GM15510 (cell line): ENCODE measurements around the gene MAP3K9.

ENCODE experiments used
- POLR2A ChIP-seq: IDR thresholded peaks from 3 replicates; pipeline ENCODE4 v1.6.1; 2011; ENCODE audit warnings: borderline replicate concordance; ENCODE audit not compliant: insufficient read length; ENCODE audit errors: extremely low read depth

MAP3K9 gene

GRCh38 chr14:70680748-70681147 is 128.6 kb downstream of the MAP3K9 start:
- no peak for TF ChIP-seq POLR2A

- no peak for TF ChIP-seq POLR2A
Observed at GRCh38 chr14:70677341-70677740, 132.0 kb downstream of the MAP3K9 start.
